ENCODE data around the gene AKAP6.

The AKAP6 gene

DNA sequence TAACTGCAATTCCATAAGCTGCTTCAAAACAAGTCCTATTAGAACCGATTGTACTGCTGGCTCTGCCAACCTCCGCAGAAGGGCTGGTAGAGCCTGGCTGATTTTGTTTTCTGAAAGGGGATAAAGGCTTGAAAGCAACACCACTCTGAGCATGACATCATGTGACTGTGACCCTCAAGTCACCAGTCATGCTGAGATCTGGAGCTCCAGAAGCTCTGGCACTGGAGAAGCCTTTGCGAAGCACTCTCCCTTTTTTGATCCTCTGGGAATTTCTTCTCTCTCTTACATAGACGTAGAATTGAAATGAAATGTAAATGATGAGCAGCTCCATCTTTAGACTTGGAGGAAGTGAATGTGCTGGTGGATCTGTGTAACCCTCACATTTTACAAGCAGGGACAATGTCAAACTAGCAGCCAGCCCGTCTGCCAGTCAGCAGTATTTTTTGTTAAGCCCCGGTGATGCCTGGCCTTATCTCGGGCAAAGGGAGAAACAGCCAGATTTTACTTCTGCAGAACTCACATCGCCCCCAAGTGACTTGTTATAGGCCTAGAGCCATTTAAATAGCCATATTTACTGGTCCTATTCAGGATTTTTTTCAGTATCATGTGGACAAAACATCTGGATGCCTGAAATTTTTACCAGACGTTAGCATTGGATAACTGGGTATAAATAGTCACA is 497.4 kb downstream of the AKAP6 start:
- no peak for DNase-seq (ENCODE audit: low read depth)

- no peak for DNase-seq (ENCODE audit: low read depth)
Measured at GRCh38 chr14:32827514-32827913, 498.4 kb downstream of the AKAP6 start.

DNA sequence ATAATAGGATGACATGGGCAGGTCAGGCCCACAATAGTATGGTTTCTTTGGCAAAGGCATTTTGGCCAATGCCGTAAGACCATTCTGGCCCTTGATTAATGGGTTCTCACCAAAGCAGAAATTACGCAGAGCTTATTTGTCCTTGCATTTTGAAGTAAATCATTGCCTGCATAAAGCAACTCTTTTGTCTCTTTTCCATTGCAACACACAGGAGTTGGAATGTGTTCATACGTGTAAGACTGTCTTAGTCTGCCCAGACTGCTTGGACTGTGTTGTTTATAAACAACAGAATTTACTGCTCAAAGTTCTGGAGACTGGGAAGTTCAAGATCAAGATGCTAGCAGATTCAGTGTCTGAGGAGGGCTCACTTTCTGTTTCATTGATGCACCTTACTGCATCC is 506.8 kb downstream of the AKAP6 start:
- DNase-seq (ENCODE audit: low read depth): no peak

DNA sequence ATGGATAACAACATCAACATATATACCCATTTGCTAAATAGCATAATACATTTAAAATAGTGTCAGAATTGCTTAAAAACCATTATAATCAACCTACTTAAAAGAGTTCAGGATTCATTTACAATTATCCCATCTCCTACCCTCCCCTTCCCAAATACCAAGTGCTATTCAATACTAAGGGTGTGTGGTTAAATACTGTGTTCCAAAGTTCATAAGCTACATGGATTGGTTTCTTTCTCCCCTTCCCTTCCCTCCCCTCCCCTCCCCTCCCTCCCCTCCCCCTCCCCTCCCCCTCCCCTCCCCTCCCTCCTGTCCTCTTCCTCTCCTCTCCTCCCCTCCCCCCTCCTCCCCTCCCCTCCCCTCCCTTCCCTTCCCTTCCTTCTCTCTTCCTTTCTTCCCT is 512.6 kb downstream of the AKAP6 start:
- no peak for DNase-seq (ENCODE audit: low read depth)

GRCh38 chr14:32846821-32847365 is 517.8 kb downstream of the AKAP6 start:
- no peak for DNase-seq (ENCODE audit: low read depth)

- DNase-seq (ENCODE audit: low read depth): no peak
Measured at GRCh38 chr14:32847867-32848266, 518.8 kb downstream of the AKAP6 start.

- DNase-seq (ENCODE audit: low read depth): no peak
Measured at GRCh38 chr14:32865827-32866376, 536.8 kb downstream of the AKAP6 start.

- DNase-seq (ENCODE audit: low read depth): no peak
Measured at GRCh38 chr14:32883188-32883587, 554.1 kb downstream of the AKAP6 start.

Measured in HS-5 (cell line).